Stomach (tissue), 9 donors: ENCODE measurements around the gene SMIM41. TPM values are rescaled to one million over a fixed set of nuclear protein-coding genes. Genes with fewer than 3 reads are reported as not detected.

Source experiments
- DNase-seq, 2 donors: peaks; one replicate each; pipeline versions ENCODE4 v3.0.0 to v3.0.0-alpha.2; 2013 to 2019
- H3K27ac ChIP-seq, 5 donors: fragments of 200-600 bp in 4 of 5; sonication (generic) in 4 of 5; one replicate each; pipeline ENCODE4 v1.5.1; 2013 to 2019; ENCODE audit warnings: mild to moderate bottlenecking in 1 of 5, moderate library complexity in 1 of 5
- H3K27me3 ChIP-seq, 3 donors: fragments of 200-600 bp; sonication (generic); one replicate each; pipeline ENCODE4 v1.5.1; 2017 to 2019; ENCODE audit warnings: mixed run types in 1 of 3
- H3K36me3 ChIP-seq, 4 donors: fragments of 200-600 bp; sonication (generic); 1 replicate in 3 of 4; 2 replicates in 1 of 4; pipeline ENCODE4 v1.5.1; 2016 to 2019
- H3K4me1 ChIP-seq, 4 donors: fragments of 200-600 bp; sonication (generic); one replicate each; pipeline ENCODE4 v1.5.1; 2016 to 2019
- H3K4me3 ChIP-seq, 4 donors: fragments of 200-600 bp; sonication (generic) in 3 of 4; one replicate each; pipeline ENCODE4 v1.5.1; 2016 to 2019; ENCODE audit warnings: mild to moderate bottlenecking in 1 of 4
- H3K9me3 ChIP-seq, 4 donors: fragments of 200-600 bp; sonication (generic); one replicate each; pipeline ENCODE4 v1.5.1; 2016 to 2019
- CTCF ChIP-seq, 7 experiments: fragments of 450-650 bp in 4 of 7; fragments of 200-600 bp in 3 of 7; sonication (generic) in 3 of 7; IDR thresholded peaks; one replicate each; pipeline ENCODE4 v1.5.1; 2016 to 2019; ENCODE audit warnings: antibody characterized with exemption in 7 of 7, control low read depth in 2 of 7, mild to moderate bottlenecking in 1 of 7
- EP300 ChIP-seq: sonication (generic); formaldehyde crosslinking; IDR thresholded peaks from one replicate; pipeline ENCODE4 v1.6.1; 2017; ENCODE audit warnings: antibody characterized with exemption
- POLR2A ChIP-seq, 4 donors: fragments of 450-650 bp; IDR thresholded peaks; one replicate each; pipeline ENCODE4 v1.6.1; 2016; ENCODE audit warnings: antibody characterized with exemption in 4 of 4, control low read depth in 2 of 4, mild to moderate bottlenecking in 1 of 4, moderate library complexity in 1 of 4
- POLR2AphosphoS5 ChIP-seq, 3 donors: sonication (generic); formaldehyde crosslinking; IDR thresholded peaks; one replicate each; pipeline ENCODE4 v1.6.1; 2016; ENCODE audit warnings: antibody characterized with exemption in 3 of 3
- WGBS, 5 donors: extraction: QIAGEN DNeasy Blood & Tissue Kit in 3 of 5; methylation state at CpG; one replicate each; pipeline versions ENCODE4 v1.1.5 to v1.1.7; 2013 to 2018; 5-methylcytosine and 5-hydroxymethylcytosine counted together
- intact Hi-C: fragments of 100-400 bp; cut with DNase I; formaldehyde crosslinking; loops from one replicate; pipeline ENCODE4 v1.15.1; 2023; ENCODE audit warnings: low total_unique reads
- polyA plus RNA-seq, 3 donors: library from polyadenylated mRNA; stranded (reverse); fragments of 200-250 nt; gene quantifications; one replicate each; pipeline ENCODE4 v1.2.3, GENCODE V29; 2013
- total RNA-seq, 5 donors: library from RNA; depleted of rRNA; stranded (reverse); fragments of >200 nt; gene quantifications; one replicate each; pipeline versions ENCODE4 v1.1.0 to v1.2.3, GENCODE V29; 2014 to 2016
- donor health status: healthy with polysubstance abuse.
- donor health status: Bipolar disorder and iron deficiency.
- donor health status: healthy.

Gene SMIM41
- total and polyA plus RNA-seq, 8 donors, result 1.1 to 21.6 (median 6.5) TPM; not detected in 1

- Histone ChIP-seq H3K9me3 (no peaks in the 10 kb centered on the region), H3K27ac (peak overlapping the region in 1 of 5 donors; percentile 85), H3K36me3 (no peaks in the 10 kb centered on the region), H3K4me3 (no peak overlapping the region), H3K27me3 (peaks cover 0 to 12% (median 9%) of the 10 kb centered on the region in 3 donors), H3K4me1 (peaks cover 24 to 49% (median 37%) of the 10 kb centered on the region in 4 donors)
- 73 to 84% (median 77%) methylated on average over 5 of the region's 5 CpGs for WGBS, 5 donors
- TF ChIP-seq EP300, result no peak
- TF ChIP-seq POLR2A (IDR thresholded peaks at IDR 0.05), result no peak
- TF ChIP-seq POLR2AphosphoS5 (IDR thresholded peaks at IDR 0.05), result no peak
- no peak for TF ChIP-seq CTCF (IDR thresholded peaks at IDR 0.05)
- intact Hi-C loops, result loop anchor here (5.0 kb wide), 1 partner anchor 724 kb away; no protein-coding TSS in a partner anchor
- DNase-seq, result no peak
Observed at GRCh38 chr12:52152905-52153317, 73.4 kb downstream of the SMIM41 start.

GRCh38 chr12:52155048-52155868 lies 75.8 kb downstream of the SMIM41 start:
- Histone ChIP-seq H3K27ac (peak overlapping the region in 3 of 5 donors; percentile 5 to 37 (median 20)), H3K36me3 (no peaks in the 10 kb centered on the region), H3K27me3 (peaks cover 0 to 12% (median 9%) of the 10 kb centered on the region in 3 donors), H3K9me3 (no peaks in the 10 kb centered on the region), H3K4me1 (peaks cover 15 to 26% (median 19%) of the 10 kb centered on the region in 4 donors), H3K4me3 (no peak overlapping the region)
- intact Hi-C loops, result loop anchor here (5.0 kb wide), 1 partner anchor 172 kb away; no protein-coding TSS in a partner anchor
- no peak for TF ChIP-seq EP300
- TF ChIP-seq CTCF (IDR thresholded peaks at IDR 0.05), result no peak
- no peak for TF ChIP-seq POLR2AphosphoS5 (IDR thresholded peaks at IDR 0.05)
- TF ChIP-seq POLR2A (IDR thresholded peaks at IDR 0.05), result no peak
- DNase-seq, result peak in 1 of 2 donors; percentile 94
- WGBS, 5 donors, result 37 to 54% (median 41%) methylated on average over 7 to 8 of the region's 8 CpGs

GRCh38 chr12:52156311-52156710 lies 76.8 kb downstream of the SMIM41 start:
- no peak for TF ChIP-seq EP300
- no peak for TF ChIP-seq POLR2A (IDR thresholded peaks at IDR 0.05)
- no peak for TF ChIP-seq CTCF (IDR thresholded peaks at IDR 0.05)
- TF ChIP-seq POLR2AphosphoS5 (IDR thresholded peaks at IDR 0.05), result no peak
- peaks cover 0 to 12% (median 9%) of the 10 kb centered on the region in 3 donors for H3K27me3 ChIP-seq
- no peak overlapping the region for H3K4me3 ChIP-seq
- no peak overlapping the region for H3K27ac ChIP-seq
- H3K4me1 ChIP-seq, result peaks cover 15 to 25% (median 17%) of the 10 kb centered on the region in 4 donors
- DNase-seq, result no peak
- intact Hi-C loops, result loop anchor here (5.0 kb wide), 1 partner anchor 171 kb away; no protein-coding TSS in a partner anchor
- H3K9me3 ChIP-seq, result no peaks in the 10 kb centered on the region
- WGBS, 5 donors, result 73 to 83% (median 74%) methylated on average over 4 of the region's 4 CpGs
- H3K36me3 ChIP-seq, result no peaks in the 10 kb centered on the region

- Histone ChIP-seq H3K4me1 (peaks cover 9 to 18% (median 11%) of the 10 kb centered on the region in 4 donors), H3K9me3 (no peaks in the 10 kb centered on the region), H3K27ac (no peak overlapping the region), H3K4me3 (no peak overlapping the region), H3K36me3 (no peaks in the 10 kb centered on the region), H3K27me3 (peaks cover 0 to 11% (median 6%) of the 10 kb centered on the region in 3 donors)
- TF ChIP-seq POLR2AphosphoS5 (IDR thresholded peaks at IDR 0.05) (peak in 1 of 3 donors; percentile 17), POLR2A (IDR thresholded peaks at IDR 0.05) (no peak), CTCF (IDR thresholded peaks at IDR 0.05) (peak in 5 of 7 experiments; percentile 86 to 93 (median 90)), EP300 (no peak)
- intact Hi-C loops, result loop anchor here (5.0 kb wide), 1 partner anchor 170 kb away; no protein-coding TSS in a partner anchor
- 41 to 48% (median 46%) methylated on average over 15 of the region's 15 CpGs for WGBS, 5 donors
- peak; percentile 85 to 91 for DNase-seq
Observed at GRCh38 chr12:52156757-52157565, 77.5 kb downstream of the SMIM41 start.
